OCI-LY1 (cell line): Measurements from ENCODE around the gene CDC42EP4.

ENCODE experiments used
- CTCF ChIP-seq: fragments of 200-600 bp; sonication (generic), shearing (Covaris generic); IDR thresholded peaks from 2 replicates; pipeline ENCODE4 v1.5.1; 2017; ENCODE audit warnings: mild to moderate bottlenecking, antibody characterized with exemption, low read length, moderate library complexity, mixed read lengths
- EZH2 ChIP-seq: fragments of 200-600 bp; sonication (generic), shearing (Covaris generic); IDR thresholded peaks from 2 replicates; pipeline ENCODE4 v1.8.0; 2017; ENCODE audit warnings: borderline replicate concordance, mixed run types, mild to moderate bottlenecking, antibody characterized with exemption, low read length, moderate library complexity, mixed read lengths

DNA sequence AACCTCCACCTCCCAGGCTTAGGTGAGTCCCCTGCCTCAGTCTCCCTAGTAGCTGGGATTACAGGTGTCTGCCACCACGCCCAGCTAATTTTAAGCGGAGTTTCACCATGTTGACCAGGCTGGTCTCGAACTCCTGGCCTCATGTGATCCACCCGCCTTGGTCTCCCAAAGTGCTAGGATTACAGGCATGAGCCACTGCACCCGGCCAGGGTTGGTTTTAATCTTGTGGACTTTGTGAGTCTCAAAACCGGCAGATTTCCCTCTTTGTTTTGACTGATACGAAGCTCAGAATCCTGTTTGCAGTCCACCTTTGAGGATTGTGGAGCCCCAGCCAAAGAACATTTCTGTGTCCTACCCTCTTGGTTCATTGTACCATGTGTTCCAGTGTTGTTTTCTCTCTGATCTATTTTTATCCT is 33.7 kb downstream of the CDC42EP4 start:
- TF ChIP-seq CTCF (no peak), EZH2 (no peak)
